HG02759 (cell line): Measurements from ENCODE around the gene RALA.
"Not testable (repeated sequence)": the region's sequence is repeated elsewhere in the genome, so short reads cannot be mapped to it uniquely, and the experiment has no call there.

Source experiments
- ATAC-seq: cut with Tn5 transposase; IDR thresholded peaks from one replicate; pipeline ENCODE4 v1.9.1; 2021; ENCODE audit warnings: mild to moderate bottlenecking, moderate library complexity; ENCODE audit not compliant: unreplicated experiment

Gene RALA

GRCh38 chr7:39721345-39721744, 98.0 kb downstream of the RALA start:
- no peak for ATAC-seq

- ATAC-seq = no peak
These were observed 98.7 kb downstream of the RALA start for GRCh38 chr7:39721919-39722597.

GRCh38 chr7:39727231-39728012, 104.0 kb downstream of the RALA start:
- no peak for ATAC-seq

GRCh38 chr7:39732837-39733804, 109.7 kb downstream of the RALA start:
- ATAC-seq = peak; percentile 94

- ATAC-seq = no peak
These were observed 110.7 kb downstream of the RALA start for GRCh38 chr7:39733881-39734632.

GRCh38 chr7:39734633-39735004, 111.2 kb downstream of the RALA start:
- no peak for ATAC-seq

- ATAC-seq = no peak
These were observed 112.5 kb downstream of the RALA start for GRCh38 chr7:39735903-39736302.

- no peak for ATAC-seq
These were observed 118.7 kb downstream of the RALA start for GRCh38 chr7:39741942-39742623.

GRCh38 chr7:39744620-39745019, 121.2 kb downstream of the RALA start:
- ATAC-seq = no peak

- ATAC-seq = no peak
These were observed 121.9 kb downstream of the RALA start for GRCh38 chr7:39745320-39745719.

- no peak for ATAC-seq
These were observed 122.9 kb downstream of the RALA start for GRCh38 chr7:39746103-39746819.

GRCh38 chr7:39749177-39749576, 125.8 kb downstream of the RALA start:
- no peak for ATAC-seq

GRCh38 chr7:39749717-39750116, 126.3 kb downstream of the RALA start:
- ATAC-seq = no peak

GRCh38 chr7:39750253-39751077, 127.1 kb downstream of the RALA start:
- no peak for ATAC-seq

GRCh38 chr7:39753237-39753636, 129.9 kb downstream of the RALA start:
- ATAC-seq = not testable (repeated sequence)

- no peak for ATAC-seq
These were observed 130.5 kb downstream of the RALA start for GRCh38 chr7:39753823-39754325.

- no peak for ATAC-seq
These were observed 131.2 kb downstream of the RALA start for GRCh38 chr7:39754326-39755120.
